ELR (cell line): Measurements from ENCODE around the gene ZNF791.
A peak's percentile ranks its signal among the peaks of the same experiment; 100 is the strongest.
"Not testable (repeated sequence)": the region's sequence is repeated elsewhere in the genome, so short reads cannot be mapped to it uniquely, and the experiment has no call there.

ENCODE experiments used
- DNase-seq: peaks from one replicate; pipeline ENCODE4 v3.0.0-alpha.2; 2015; ENCODE audit warnings: low read depth

ZNF791 gene

GRCh38 chr19:12610540-12611360 is at the start of gene ZNF791, which contains the start of gene ZNF490:
TSS of gene ZNF791 (plus strand) at chr19:12610920. CDS start at chr19:12611080, 160 bp downstream.
TSS of gene ZNF490 (minus strand) at chr19:12610813. CDS start at chr19:12610680, 133 bp downstream.
- DNase-seq, result peak; percentile 99

- DNase-seq, result peak; percentile 87
Observed at GRCh38 chr19:12564016-12564664, 46.6 kb upstream of the ZNF791 start.

- not testable (repeated sequence) for DNase-seq
Observed at GRCh38 chr19:12566380-12566779, 44.3 kb upstream of the ZNF791 start.

- DNase-seq, result no peak
Observed at GRCh38 chr19:12567951-12568350, 42.8 kb upstream of the ZNF791 start.

- no peak for DNase-seq
Observed at GRCh38 chr19:12574036-12574435, 36.7 kb upstream of the ZNF791 start.

- no peak for DNase-seq
Observed at GRCh38 chr19:12578641-12579040, 32.1 kb upstream of the ZNF791 start.

GRCh38 chr19:12580180-12580694 is 30.5 kb upstream of the ZNF791 start:
- DNase-seq, result peak; percentile 84

GRCh38 chr19:12581100-12581499 is 29.6 kb upstream of the ZNF791 start:
- no peak for DNase-seq

- no peak for DNase-seq
Observed at GRCh38 chr19:12596485-12596884, 14.2 kb upstream of the ZNF791 start.

- no peak for DNase-seq
Observed at GRCh38 chr19:12596927-12597548, 13.7 kb upstream of the ZNF791 start.

- no peak for DNase-seq
Observed at GRCh38 chr19:12597594-12597993, 13.1 kb upstream of the ZNF791 start.

GRCh38 chr19:12603714-12604113 is 7.0 kb upstream of the ZNF791 start:
- DNase-seq, result no peak

GRCh38 chr19:12606796-12607195 is 3.9 kb upstream of the ZNF791 start:
- no peak for DNase-seq

GRCh38 chr19:12607631-12608030 is 3.1 kb upstream of the ZNF791 start:
- DNase-seq, result no peak

GRCh38 chr19:12611361-12611699 is 610 bp downstream of the ZNF791 start:
- DNase-seq, result peak; percentile 80

- DNase-seq, result no peak
Observed at GRCh38 chr19:12617646-12618045, 6.9 kb downstream of the ZNF791 start.

- DNase-seq, result not testable (repeated sequence)
Observed at GRCh38 chr19:12621253-12622024, 10.7 kb downstream of the ZNF791 start.

- DNase-seq, result peak; percentile 53
Observed at GRCh38 chr19:12623361-12624031, 12.8 kb downstream of the ZNF791 start.

GRCh38 chr19:12626958-12627357 is 16.2 kb downstream of the ZNF791 start:
- no peak for DNase-seq

- no peak for DNase-seq
Observed at GRCh38 chr19:12628040-12629022, 17.6 kb downstream of the ZNF791 start.
